Right lobe of liver (tissue), 6 donors: ENCODE measurements around the gene S100A12. TPM values are rescaled to one million over a fixed set of nuclear protein-coding genes. Genes with fewer than 3 reads are reported as not detected.

Experiments used
- ATAC-seq, 4 donors: fragments of 200-7000 bp; cut with Tn5 transposase; one replicate each; pipeline ENCODE4 v1.9.1; 2020; ENCODE audit warnings: mild to moderate bottlenecking in 4 of 4, moderate library complexity in 4 of 4
- DNase-seq, 3 donors: peaks; one replicate each; pipeline ENCODE4 v3.0.0-alpha.2; 2020
- H3K27ac ChIP-seq, 3 donors: fragments of 200-600 bp; one replicate each; pipeline ENCODE4 v1.8.0; 2022
- H3K27me3 ChIP-seq, 2 donors: fragments of 200-600 bp; one replicate each; pipeline ENCODE4 v1.8.0; 2022
- H3K36me3 ChIP-seq, 4 donors: fragments of 200-600 bp; sonication (generic) in 1 of 4; one replicate each; pipeline versions ENCODE4 v1.5.1 to v1.8.0; 2017 to 2022; ENCODE audit warnings: control low read depth in 1 of 4
- H3K4me1 ChIP-seq, 4 donors: fragments of 200-600 bp; sonication (generic) in 1 of 4; one replicate each; pipeline versions ENCODE4 v1.5.1 to v1.8.0; 2017 to 2022; ENCODE audit warnings: control low read depth in 1 of 4
- H3K4me3 ChIP-seq, 3 donors: fragments of 200-600 bp; one replicate each; pipeline ENCODE4 v1.8.0; 2022
- H3K9me3 ChIP-seq, 4 donors: fragments of 200-600 bp; sonication (generic) in 1 of 4; one replicate each; pipeline versions ENCODE4 v1.5.1 to v1.8.0; 2017 to 2022; ENCODE audit warnings: control low read depth in 1 of 4
- CTCF ChIP-seq, 4 donors: fragments of 200-600 bp in 3 of 4; fragments of 450-650 bp in 1 of 4; IDR thresholded peaks; one replicate each; pipeline versions ENCODE4 v1.5.1 to v1.8.0; 2016 to 2022; ENCODE audit warnings: antibody characterized with exemption in 4 of 4, mild to moderate bottlenecking in 2 of 4
- POLR2A ChIP-seq: fragments of 450-650 bp; IDR thresholded peaks from one replicate; pipeline ENCODE4 v1.6.1; 2017; ENCODE audit warnings: antibody characterized with exemption, mild to moderate bottlenecking
- WGBS: methylation state at CpG from one replicate; pipeline ENCODE4 v1.1.6; 2018; ENCODE audit warnings: low coverage, low lambda C conversion rate; ENCODE audit not compliant: insufficient coverage; ENCODE audit errors: missing lambda C conversion rate; 5-methylcytosine and 5-hydroxymethylcytosine counted together
- intact Hi-C, 2 donors: fragments of 100-400 bp; cut with DNase I; formaldehyde crosslinking; loops; one replicate each; pipeline versions ENCODE4 v1.11.2 to v1.14.1; 2022
- total RNA-seq, 6 experiments: library from RNA; depleted of rRNA in 2 of 6; stranded (reverse); fragments of >200 nt in 2 of 6; fragmentation: NEBNext Ultra II Directional in 3 of 6; extraction: Animal tissue kit (Norgen Biotek cat#: 25700) in 3 of 6; gene quantifications; one replicate each; pipeline versions ENCODE4 v1.1.0 to v1.2.4, GENCODE V29; 2016 to 2023
- donor health status: DM: no; HTN: yes; CAD: no.
- donor health status: DM: no; HTN: no; CAD: no.
- donor health status: DM: no; HTN: no; CAD: no.
- donor health status: DM: no; HTN: yes; CAD: no.
- donor health status: DM: no; HTN: yes; CAD: no.

The S100A12 gene
- total RNA-seq, 6 experiments from 2014 or later = 1.5 to 3.8 (median 3.0) TPM

GRCh38 chr1:153343811-153344717 lies 31.4 kb downstream of the S100A12 start:
- H3K4me3 ChIP-seq = no peak overlapping the region
- 30% methylated on average over 7 of the region's 9 CpGs for WGBS
- no peak for DNase-seq

GRCh38 chr1:153343040-153343681 lies 32.3 kb downstream of the S100A12 start:
- Histone ChIP-seq H3K4me1 (no peaks in the 10 kb centered on the region), H3K4me3 (no peak overlapping the region), H3K27ac (no peak overlapping the region), H3K9me3 (no peaks in the 10 kb centered on the region), H3K27me3 (no peaks in the 10 kb centered on the region), H3K36me3 (no peaks in the 10 kb centered on the region)
- DNase-seq (no peak), ATAC-seq (no peak)
- intact Hi-C loops = no loop called here
- 19% methylated on average over 5 of the region's 5 CpGs for WGBS
- TF ChIP-seq CTCF (IDR thresholded peaks at IDR 0.05) = no peak
- TF ChIP-seq POLR2A = no peak

More at GRCh38 chr1:153343811-153344717, 31.4 kb downstream of the S100A12 start:
- no peak overlapping the region for H3K27ac ChIP-seq
- H3K9me3 ChIP-seq = no peaks in the 10 kb centered on the region
- no peak for ATAC-seq
- H3K27me3 ChIP-seq = no peaks in the 10 kb centered on the region
- H3K36me3 ChIP-seq = no peaks in the 10 kb centered on the region
- no peaks in the 10 kb centered on the region for H3K4me1 ChIP-seq
- no peak for TF ChIP-seq POLR2A
- no peak for TF ChIP-seq CTCF (IDR thresholded peaks at IDR 0.05)
- intact Hi-C loops = no loop called here

GRCh38 chr1:153342178-153342577 lies 33.2 kb downstream of the S100A12 start:
- Histone ChIP-seq H3K4me1 (no peaks in the 10 kb centered on the region), H3K9me3 (no peaks in the 10 kb centered on the region), H3K27ac (no peak overlapping the region), H3K4me3 (no peak overlapping the region), H3K36me3 (no peaks in the 10 kb centered on the region), H3K27me3 (no peaks in the 10 kb centered on the region)
- intact Hi-C loops = no loop called here
- WGBS = 56% methylated on average over 3 of the region's 3 CpGs
- DNase-seq = no peak
- no peak for ATAC-seq
- TF ChIP-seq CTCF (IDR thresholded peaks at IDR 0.05) (no peak), POLR2A (no peak)

- no peaks in the 10 kb centered on the region for H3K4me1 ChIP-seq
- H3K4me3 ChIP-seq = no peak overlapping the region
- TF ChIP-seq CTCF (IDR thresholded peaks at IDR 0.05) (no peak), POLR2A (no peak)
- H3K27me3 ChIP-seq = no peaks in the 10 kb centered on the region
- H3K27ac ChIP-seq = no peak overlapping the region
- DNase-seq (no peak), ATAC-seq (no peak)
- intact Hi-C loops = no loop called here
- 90% methylated on average over 2 of the region's 4 CpGs for WGBS
- H3K9me3 ChIP-seq = no peaks in the 10 kb centered on the region
- no peaks in the 10 kb centered on the region for H3K36me3 ChIP-seq
These were observed 33.9 kb downstream of the S100A12 start for GRCh38 chr1:153341431-153341934.
